ENCODE results near the gene CD151.

CD151 gene

DNA sequence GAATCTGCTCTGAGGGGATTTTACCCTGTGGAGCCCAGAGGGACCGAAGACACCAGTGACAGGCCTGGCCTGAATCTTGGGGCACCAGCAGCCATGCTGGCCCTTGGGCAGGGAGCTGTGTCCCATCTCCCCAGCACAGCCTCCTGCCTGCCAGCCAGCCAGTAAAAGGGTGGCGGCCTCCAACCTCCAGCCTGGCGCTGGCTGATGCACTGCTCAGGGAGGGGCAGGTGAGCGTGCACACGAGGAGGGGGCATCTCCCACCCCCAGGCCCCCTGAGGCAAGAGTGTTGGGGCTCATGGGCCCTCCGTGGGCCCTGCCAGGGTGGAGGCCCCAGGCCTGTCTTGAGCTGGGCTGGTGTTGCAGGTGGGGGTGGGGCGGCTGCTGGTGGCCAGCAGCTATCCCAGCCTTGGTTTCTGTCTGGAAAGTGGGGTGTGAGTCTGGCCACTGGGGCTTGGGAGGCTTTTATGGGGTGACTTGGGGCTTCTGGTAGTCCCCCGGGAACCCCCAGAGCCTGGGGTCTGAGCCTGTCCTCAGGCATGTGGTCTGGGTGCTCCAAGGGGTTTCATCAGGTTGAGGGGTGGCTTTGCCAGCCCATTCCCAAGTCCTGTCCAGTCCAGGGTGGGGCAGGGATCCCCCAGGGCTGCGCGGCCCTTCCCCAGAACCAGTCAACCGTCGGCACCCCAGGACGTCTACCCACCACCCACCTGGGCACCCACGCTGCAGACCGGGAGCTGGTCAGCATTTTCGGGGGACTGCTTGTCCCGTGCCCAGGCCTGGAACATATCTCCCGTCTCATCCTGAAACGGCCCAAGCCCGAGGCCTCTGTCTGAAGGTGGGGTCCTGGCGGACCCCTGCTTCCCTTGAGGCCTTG, 27.7 kb downstream of the CD151 start:
- TF ChIP-seq, protein P1, sequence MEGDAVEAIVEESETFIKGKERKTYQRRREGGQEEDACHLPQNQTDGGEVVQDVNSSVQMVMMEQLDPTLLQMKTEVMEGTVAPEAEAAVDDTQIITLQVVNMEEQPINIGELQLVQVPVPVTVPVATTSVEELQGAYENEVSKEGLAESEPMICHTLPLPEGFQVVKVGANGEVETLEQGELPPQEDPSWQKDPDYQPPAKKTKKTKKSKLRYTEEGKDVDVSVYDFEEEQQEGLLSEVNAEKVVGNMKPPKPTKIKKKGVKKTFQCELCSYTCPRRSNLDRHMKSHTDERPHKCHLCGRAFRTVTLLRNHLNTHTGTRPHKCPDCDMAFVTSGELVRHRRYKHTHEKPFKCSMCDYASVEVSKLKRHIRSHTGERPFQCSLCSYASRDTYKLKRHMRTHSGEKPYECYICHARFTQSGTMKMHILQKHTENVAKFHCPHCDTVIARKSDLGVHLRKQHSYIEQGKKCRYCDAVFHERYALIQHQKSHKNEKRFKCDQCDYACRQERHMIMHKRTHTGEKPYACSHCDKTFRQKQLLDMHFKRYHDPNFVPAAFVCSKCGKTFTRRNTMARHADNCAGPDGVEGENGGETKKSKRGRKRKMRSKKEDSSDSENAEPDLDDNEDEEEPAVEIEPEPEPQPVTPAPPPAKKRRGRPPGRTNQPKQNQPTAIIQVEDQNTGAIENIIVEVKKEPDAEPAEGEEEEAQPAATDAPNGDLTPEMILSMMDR (IDR thresholded peaks at IDR 0.05; ENCODE audit: extremely low read depth, insufficient read depth, missing control alignments), result no peak
- in situ Hi-C loops (cut with MboI; ENCODE audit: low pct_unique_long_range_greater_than_20kb, low sequenced_read_pairs, unreplicated experiment), result no loop called here

GRCh38 chr11:861105-861479, 28.3 kb downstream of the CD151 start:
- in situ Hi-C loops (cut with MboI; ENCODE audit: low pct_unique_long_range_greater_than_20kb, low sequenced_read_pairs, unreplicated experiment), result no loop called here
- DNase-seq (ENCODE audit: low spot score), result no peak
- TF ChIP-seq, protein P1 (IDR thresholded peaks at IDR 0.05; ENCODE audit: extremely low read depth, insufficient read depth, missing control alignments), result no peak

More for the DNA sequence above, 27.7 kb downstream of the CD151 start:
- DNase-seq (ENCODE audit: low spot score), result no peak

GRCh38 chr11:862081-862661, 29.4 kb downstream of the CD151 start:
- in situ Hi-C loops (cut with MboI; ENCODE audit: low pct_unique_long_range_greater_than_20kb, low sequenced_read_pairs, unreplicated experiment), result no loop called here
- DNase-seq (ENCODE audit: low spot score), result no peak
- TF ChIP-seq, protein P1 (IDR thresholded peaks at IDR 0.05; ENCODE audit: extremely low read depth, insufficient read depth, missing control alignments), result no peak

DNA sequence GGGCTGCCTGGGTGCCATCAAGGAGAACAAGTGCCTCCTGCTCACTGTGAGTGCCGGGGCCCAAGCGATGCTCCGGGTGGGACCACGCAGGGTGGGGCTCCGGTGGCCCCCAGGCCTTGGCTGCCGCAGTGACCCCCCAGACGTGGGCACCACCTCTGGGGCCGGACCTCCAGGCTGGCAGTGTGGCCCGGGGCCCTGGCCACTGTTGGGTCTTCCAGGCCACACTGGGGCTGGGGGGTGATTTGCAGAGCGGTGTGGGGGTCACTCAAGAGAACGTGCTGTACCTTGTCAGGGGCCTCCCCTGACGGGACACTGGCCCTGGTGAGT, 29.9 kb downstream of the CD151 start:
- in situ Hi-C loops (cut with MboI; ENCODE audit: low pct_unique_long_range_greater_than_20kb, low sequenced_read_pairs, unreplicated experiment), result no loop called here
- DNase-seq (ENCODE audit: low spot score), result no peak
- TF ChIP-seq, protein P1 (IDR thresholded peaks at IDR 0.05; ENCODE audit: extremely low read depth, insufficient read depth, missing control alignments), result no peak

GRCh38 chr11:863023-863909, 30.5 kb downstream of the CD151 start:
- no peak for DNase-seq (ENCODE audit: low spot score)
- TF ChIP-seq, protein P1 (IDR thresholded peaks at IDR 0.05; ENCODE audit: extremely low read depth, insufficient read depth, missing control alignments), result no peak
- in situ Hi-C loops (cut with MboI; ENCODE audit: low pct_unique_long_range_greater_than_20kb, low sequenced_read_pairs, unreplicated experiment), result no loop called here

Measured in GM13977 (cell line).